H7 (cell line): ENCODE results near the gene KCNAB1. TPM values are rescaled to one million over a fixed set of nuclear protein-coding genes. Genes with fewer than 3 reads are reported as not detected.

ENCODE experiments used
- DNase-seq: peaks from one replicate; pipeline ENCODE4 v3.0.0; 2012
- H3K27me3 ChIP-seq: 2 replicates; pipeline ENCODE4 v1.6.0; 2011; ENCODE audit warnings: mild to moderate bottlenecking, low read length; ENCODE audit not compliant: control insufficient read depth, insufficient read depth
- H3K36me3 ChIP-seq: replicated peaks from 2 replicates; pipeline ENCODE4 v1.5.1; 2011; ENCODE audit warnings: low read length; ENCODE audit not compliant: control insufficient read depth, insufficient read depth
- H3K4me3 ChIP-seq: 2 replicates; pipeline ENCODE4 v1.5.1; 2011; ENCODE audit warnings: low read depth, mild to moderate bottlenecking, control low read depth, low read length, moderate library complexity; ENCODE audit not compliant: insufficient read depth
- total RNA-seq: library from RNA; depleted of rRNA; stranded (reverse); fragments of >200 nt; shearing (Covaris generic); gene quantifications from 2 replicates; pipeline ENCODE4 v1.2.3, GENCODE V29; 2014

Gene KCNAB1
- total RNA-seq, 1 experiment from 2014 or later, result 0.42 TPM

DNA sequence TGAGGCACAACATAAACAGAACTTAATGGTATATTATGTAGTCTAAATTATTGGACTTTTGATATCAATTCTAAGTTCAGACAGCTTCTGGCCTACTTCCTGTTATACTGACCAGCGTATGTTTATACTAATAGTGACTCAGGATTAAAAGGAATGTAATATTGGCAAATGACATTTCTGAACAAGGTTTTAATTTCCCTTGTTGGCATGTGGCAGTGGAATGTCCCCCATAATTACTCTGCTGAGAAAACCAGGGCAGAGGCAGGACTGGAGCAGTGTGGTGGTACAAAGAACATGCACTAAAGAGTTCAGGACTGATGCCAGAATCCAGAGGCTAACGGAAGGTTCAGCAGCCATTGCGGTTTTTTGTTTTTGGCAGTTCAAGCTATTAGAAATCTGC, 184.0 kb downstream of the KCNAB1 start:
- DNase-seq, result no peak
- H3K36me3 ChIP-seq, result no peaks in the 10 kb centered on the region
- H3K27me3 ChIP-seq, result no peaks in the 10 kb centered on the region
- H3K4me3 ChIP-seq, result no peak overlapping the region

DNA sequence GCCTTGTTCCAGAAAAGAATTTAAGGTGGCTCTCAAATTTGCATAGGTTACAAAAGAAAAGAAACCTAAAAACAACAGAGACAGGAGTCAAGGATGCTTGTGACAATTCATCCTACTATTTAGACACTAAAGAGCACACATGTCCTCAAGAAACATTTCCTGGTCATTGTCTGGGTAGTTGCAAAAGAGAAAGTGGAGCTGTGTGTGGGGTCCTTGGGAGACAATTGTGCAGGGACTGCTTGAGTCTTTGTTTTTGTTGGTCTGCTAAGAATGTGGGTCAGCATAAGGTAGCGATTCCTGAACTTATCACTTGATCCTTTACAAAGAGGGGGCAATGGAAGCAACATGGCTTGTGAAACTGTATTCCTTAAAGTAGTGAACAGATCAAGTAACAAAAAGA, 185.3 kb downstream of the KCNAB1 start:
- H3K36me3 ChIP-seq, result no peaks in the 10 kb centered on the region
- DNase-seq, result no peak
- H3K4me3 ChIP-seq, result no peak overlapping the region
- no peaks in the 10 kb centered on the region for H3K27me3 ChIP-seq

DNA sequence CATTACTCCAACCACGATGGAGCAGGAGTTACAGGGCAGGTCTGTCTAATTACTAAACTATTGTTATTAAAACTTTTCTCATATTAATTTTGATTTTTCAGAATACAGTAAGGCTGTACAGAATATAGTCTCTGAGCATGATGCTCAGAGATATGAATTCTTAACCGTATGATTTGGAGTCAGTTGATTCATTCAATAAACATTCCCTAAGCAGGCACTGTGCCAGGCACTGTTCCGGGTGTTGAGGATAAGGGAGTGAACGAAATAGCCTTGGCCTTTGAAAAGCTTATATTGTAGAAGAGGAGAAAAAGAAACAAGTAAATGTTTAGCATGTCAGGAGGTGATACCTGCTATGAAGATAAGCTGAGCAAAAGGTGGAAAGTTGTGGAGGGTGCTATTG, 187.3 kb downstream of the KCNAB1 start:
- DNase-seq, result no peak
- H3K27me3 ChIP-seq, result no peaks in the 10 kb centered on the region

DNA sequence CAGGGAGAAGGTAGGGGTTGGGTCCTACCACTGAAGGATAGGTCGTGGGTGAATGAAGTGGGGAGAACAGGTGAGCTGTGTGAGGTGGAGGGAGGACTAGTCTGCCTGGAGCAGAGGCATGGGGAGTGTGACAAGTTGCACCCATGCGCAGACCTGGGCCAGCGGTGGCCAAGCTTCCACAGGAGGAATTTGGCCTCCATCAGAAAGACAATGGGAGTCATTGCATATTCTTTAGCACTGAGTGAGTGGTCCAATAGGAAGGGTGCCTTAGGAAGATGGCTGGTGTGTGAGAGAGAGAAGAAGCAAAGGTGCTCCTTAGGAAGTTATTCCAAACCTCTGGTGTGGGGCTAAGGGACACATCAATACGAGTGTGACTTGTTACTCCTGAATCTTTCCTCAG, 191.1 kb downstream of the KCNAB1 start:
- Histone ChIP-seq H3K27me3 (no peaks in the 10 kb centered on the region), H3K4me3 (no peak overlapping the region), H3K36me3 (no peaks in the 10 kb centered on the region)
- no peak for DNase-seq

More for the DNA sequence above, 187.3 kb downstream of the KCNAB1 start:
- Histone ChIP-seq H3K4me3 (no peak overlapping the region), H3K36me3 (no peaks in the 10 kb centered on the region)

DNA sequence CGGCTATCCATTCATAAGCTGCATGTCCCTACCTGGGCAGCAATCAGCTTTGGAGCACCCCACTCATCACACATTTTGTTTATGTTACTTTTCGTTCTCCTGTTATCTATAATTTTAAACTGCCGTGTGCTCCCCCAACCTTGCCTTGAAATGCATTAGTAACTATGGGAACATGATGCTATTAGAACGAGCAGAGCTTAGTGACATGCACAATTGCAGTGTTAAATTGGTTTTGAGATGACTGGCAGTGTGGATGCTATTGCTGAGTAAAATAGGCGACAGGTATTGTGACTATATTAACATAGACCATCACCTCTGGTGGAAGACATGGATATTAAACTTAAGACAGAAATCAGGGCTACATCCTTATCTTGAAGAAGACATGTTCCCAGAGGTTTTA, 191.6 kb downstream of the KCNAB1 start:
- DNase-seq, result no peak
- no peaks in the 10 kb centered on the region for H3K27me3 ChIP-seq

DNA sequence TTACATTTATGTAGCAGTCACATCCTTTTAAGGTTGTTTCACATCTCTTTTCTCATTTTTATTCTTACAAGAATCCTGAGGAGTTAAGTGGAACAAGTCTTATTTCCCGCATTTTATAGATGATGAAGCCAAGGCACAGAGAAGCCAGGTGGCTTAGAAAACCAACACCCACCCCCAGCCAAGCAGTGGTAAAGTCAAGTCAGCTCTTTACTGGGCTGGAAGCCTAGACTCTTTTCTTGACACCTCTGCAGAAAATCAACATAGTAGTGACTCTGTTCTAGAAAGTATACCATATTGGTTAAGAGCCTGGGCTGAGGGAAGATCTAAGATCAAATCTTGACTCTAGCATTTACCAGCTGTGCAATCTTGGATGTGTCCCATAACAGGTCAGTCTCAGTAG, 195.7 kb downstream of the KCNAB1 start:
- no peak for DNase-seq
- no peaks in the 10 kb centered on the region for H3K27me3 ChIP-seq
- H3K4me3 ChIP-seq, result no peak overlapping the region
- no peaks in the 10 kb centered on the region for H3K36me3 ChIP-seq

More for the DNA sequence above, 191.6 kb downstream of the KCNAB1 start:
- no peak overlapping the region for H3K4me3 ChIP-seq
- H3K36me3 ChIP-seq, result no peaks in the 10 kb centered on the region

DNA sequence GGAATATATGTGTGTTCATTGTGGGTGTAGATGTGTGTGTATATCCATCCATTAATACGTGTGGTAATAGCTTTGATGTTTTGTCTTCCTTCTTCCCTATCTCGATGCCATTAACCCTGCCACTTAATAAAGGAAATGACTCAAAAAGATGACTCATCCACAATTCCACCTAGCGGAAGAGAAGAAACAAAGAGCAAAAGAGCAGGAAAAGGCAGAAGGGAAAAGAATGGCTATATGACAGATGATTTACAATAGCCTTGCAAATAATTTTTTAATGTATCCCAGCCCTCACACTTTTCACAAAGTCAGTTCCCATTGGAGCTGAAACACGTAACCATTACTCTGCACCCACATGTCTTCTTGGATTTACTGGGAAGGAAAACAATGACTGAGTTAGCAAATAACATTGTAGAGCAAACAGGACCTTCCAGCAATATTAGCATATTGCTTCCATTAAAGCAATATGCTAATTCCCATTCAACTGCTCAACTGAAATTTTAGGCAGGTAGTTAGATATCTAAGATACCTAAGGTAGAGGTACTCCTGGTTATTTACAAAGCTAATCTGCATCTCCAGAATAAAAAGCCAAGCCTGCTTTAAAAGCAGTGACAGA, 197.2 kb downstream of the KCNAB1 start:
- DNase-seq, result no peak
- Histone ChIP-seq H3K36me3 (no peaks in the 10 kb centered on the region), H3K4me3 (no peak overlapping the region), H3K27me3 (no peaks in the 10 kb centered on the region)

DNA sequence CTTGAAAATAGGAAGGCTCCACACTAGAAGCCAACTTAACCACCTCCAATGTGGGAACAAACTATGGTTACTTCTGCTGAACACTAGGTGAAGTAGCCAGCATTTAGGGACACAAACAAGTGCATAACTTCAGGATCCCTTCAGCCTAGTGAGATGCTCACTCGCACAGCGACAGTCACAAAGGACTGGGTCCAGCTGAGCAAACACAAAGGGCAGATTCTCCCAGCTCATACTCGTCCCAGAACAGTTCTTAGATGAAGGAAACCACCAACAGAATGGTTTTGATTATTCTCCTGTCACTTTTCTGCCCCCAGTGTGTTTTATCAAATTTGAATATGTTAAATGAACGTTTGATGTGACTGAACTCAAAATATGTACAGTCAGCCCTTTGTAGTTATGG, 201.6 kb downstream of the KCNAB1 start:
- Histone ChIP-seq H3K36me3 (no peaks in the 10 kb centered on the region), H3K4me3 (no peak overlapping the region), H3K27me3 (no peaks in the 10 kb centered on the region)
- DNase-seq, result no peak

DNA sequence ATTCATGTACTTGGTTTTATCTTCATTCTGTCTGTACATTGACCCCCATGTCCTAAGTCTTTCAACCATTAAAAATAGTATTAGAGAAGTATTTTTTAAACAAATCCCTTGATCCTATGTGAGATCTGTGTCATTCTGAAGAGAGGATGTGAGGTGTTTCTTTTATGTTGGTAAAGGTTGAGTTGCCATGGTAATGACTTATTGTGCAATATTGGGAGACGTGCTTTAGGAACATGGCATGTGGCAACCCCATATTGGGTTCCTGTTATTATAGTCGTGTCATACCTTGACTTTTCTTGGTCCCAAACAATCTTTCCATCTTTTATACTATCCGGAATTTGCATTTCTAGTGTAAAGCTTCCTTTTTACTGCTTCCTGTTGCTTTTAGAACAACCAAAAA, 203.1 kb downstream of the KCNAB1 start:
- H3K27me3 ChIP-seq, result no peaks in the 10 kb centered on the region
- H3K4me3 ChIP-seq, result no peak overlapping the region
- no peaks in the 10 kb centered on the region for H3K36me3 ChIP-seq
- DNase-seq, result no peak

DNA sequence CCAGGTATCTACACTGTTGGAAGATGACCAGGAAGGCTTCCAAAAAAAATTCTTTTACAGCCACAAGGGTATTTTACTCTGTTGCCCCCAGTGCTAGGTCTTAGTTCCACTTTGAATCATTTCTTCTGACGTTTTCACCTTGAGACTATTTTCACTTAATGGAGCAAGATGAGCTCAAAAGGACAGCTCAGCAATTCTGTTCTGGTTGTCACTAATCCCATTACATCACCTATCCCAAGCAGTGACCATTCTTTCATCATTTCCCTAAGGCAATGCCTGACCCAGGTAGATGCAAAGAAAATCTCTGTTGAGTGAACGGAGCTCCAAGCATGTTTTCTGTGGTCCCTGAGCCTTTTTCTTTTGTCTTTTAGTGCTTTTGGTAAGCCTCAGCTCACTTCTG, 210.0 kb downstream of the KCNAB1 start:
- Histone ChIP-seq H3K27me3 (no peaks in the 10 kb centered on the region), H3K36me3 (no peaks in the 10 kb centered on the region), H3K4me3 (no peak overlapping the region)
- no peak for DNase-seq

DNA sequence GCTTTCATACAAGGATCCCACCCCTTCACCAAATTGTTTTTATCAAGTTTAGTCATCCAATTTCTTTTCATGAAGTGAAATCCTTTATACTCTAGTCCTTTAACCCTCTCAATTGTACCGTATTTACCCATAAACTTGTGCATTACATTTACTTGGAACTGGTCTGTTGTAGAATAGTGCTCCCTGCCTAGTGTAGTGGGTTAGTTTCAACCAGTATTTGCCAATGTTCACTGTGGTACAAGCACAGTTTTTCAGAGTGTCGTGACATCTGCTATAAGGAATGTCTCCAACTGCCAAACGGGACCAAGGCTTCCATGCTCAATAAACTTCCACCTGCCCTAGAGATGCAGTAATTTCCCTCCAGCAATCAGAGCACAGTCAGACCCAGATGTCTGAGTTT, 211.9 kb downstream of the KCNAB1 start:
- Histone ChIP-seq H3K27me3 (no peaks in the 10 kb centered on the region), H3K4me3 (no peak overlapping the region), H3K36me3 (no peaks in the 10 kb centered on the region)
- DNase-seq, result no peak

DNA sequence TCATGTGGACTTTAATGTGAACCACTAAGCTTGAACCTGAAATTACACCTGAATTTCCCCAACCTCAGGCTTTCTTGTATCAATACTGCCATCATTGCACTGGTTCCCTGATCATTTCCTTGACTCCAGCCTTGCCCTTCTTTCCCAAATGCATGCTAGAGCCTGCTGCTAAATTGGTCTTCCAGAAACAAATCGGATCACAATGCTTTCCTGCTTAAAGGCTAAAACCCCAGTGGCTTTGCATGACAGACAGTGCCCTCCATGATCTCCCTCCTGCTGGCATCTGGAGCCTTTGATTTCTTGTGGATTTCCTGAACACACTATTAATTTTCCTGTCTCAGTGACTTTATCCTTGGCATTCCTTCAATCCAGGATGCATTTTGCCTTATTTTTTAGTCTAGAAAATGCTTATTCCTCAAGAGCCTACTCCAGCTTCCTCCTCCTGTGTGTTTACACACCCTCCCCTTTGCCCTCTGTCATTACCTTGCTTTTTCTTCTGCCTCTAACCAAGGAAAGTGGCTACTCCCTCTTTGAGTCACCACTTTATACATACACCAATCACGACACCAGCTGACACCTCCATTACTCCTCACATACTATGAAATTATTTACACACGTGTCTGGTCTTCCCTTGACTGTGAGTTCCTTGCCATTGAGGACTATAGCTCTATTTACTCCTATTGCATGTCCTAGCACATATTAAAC, 214.6 kb downstream of the KCNAB1 start:
- H3K4me3 ChIP-seq, result no peak overlapping the region
- H3K27me3 ChIP-seq, result no peaks in the 10 kb centered on the region
- H3K36me3 ChIP-seq, result no peaks in the 10 kb centered on the region
- DNase-seq, result no peak

DNA sequence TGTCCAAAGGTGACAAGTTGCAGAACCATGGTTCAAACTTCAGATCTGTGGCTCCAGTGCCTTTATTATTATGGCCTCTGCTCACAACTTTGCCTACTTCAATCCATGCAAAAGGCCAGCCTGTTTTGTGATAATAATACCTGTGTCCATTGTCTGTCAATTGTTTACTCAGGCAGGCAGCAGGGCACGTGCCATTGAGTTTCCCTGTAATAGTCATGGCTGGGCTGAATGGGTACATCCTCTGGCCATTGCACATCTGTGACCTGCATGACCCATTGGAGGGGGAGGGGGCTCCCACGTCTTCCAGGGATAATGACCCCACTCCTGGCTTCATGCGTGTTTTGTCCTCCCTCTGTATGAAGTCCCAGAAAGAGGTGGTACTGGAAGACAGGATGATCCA, 219.1 kb downstream of the KCNAB1 start:
- H3K27me3 ChIP-seq, result no peaks in the 10 kb centered on the region
- H3K36me3 ChIP-seq, result no peaks in the 10 kb centered on the region
- no peak overlapping the region for H3K4me3 ChIP-seq
- DNase-seq, result no peak

DNA sequence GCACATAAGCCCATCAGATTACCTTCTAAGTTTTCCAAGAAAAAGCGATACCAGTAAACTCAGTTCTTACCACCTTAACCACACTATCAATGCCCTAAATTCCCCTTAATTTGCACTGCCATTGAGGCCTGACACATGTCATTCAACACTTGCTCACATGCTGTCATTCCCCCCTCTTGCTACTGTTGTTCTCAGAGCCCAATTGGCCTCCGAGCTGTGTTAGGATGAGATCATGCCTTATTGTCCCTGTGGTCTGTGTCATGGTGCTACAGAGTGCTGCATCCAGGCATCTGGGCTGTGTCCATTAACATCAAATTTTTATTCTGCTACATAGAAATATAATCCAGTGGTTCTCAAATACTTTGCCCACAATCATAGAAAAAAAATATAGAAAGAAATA, 221.0 kb downstream of the KCNAB1 start:
- no peaks in the 10 kb centered on the region for H3K27me3 ChIP-seq
- H3K36me3 ChIP-seq, result no peaks in the 10 kb centered on the region
- DNase-seq, result no peak
- H3K4me3 ChIP-seq, result no peak overlapping the region

DNA sequence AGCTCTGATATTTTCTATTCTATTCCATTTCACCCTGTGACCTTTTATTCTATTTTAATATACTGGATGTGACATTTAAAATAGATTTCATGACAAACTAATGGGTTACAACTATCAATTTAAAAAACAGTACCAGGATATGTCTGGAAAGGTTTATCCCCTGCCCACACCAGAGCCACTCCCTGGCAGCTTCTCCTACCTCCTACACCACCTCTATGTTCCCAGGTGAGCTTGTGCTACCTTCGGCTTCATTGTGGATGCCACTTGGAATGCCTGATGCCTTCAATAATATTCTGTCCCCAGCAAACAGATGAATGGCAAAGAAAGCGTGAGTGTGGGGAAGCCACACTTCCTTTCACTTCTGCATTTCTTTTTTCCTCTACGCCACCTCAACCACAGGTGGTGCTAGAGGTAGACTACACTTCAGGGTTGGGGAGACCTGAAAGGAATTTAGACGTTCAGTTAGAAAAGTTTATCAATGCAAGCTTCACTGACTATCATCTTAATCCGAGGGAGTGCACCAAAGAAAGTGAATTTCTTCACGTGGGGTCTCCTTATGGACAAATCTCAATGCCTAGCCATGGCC, 221.5 kb downstream of the KCNAB1 start:
- no peak overlapping the region for H3K4me3 ChIP-seq
- no peaks in the 10 kb centered on the region for H3K36me3 ChIP-seq
- H3K27me3 ChIP-seq, result no peaks in the 10 kb centered on the region
- no peak for DNase-seq
